GM19463 (cell line): ENCODE results near the gene KRTAP5-8.
"Not testable (repeated sequence)": the region's sequence is repeated elsewhere in the genome, so short reads cannot be mapped to it uniquely, and the experiment has no call there.

Source experiments
- ATAC-seq: cut with Tn5 transposase; IDR thresholded peaks from one replicate; pipeline ENCODE4 v1.9.1; 2021; ENCODE audit warnings: mild to moderate bottlenecking, moderate library complexity; ENCODE audit not compliant: unreplicated experiment

Gene KRTAP5-8

DNA sequence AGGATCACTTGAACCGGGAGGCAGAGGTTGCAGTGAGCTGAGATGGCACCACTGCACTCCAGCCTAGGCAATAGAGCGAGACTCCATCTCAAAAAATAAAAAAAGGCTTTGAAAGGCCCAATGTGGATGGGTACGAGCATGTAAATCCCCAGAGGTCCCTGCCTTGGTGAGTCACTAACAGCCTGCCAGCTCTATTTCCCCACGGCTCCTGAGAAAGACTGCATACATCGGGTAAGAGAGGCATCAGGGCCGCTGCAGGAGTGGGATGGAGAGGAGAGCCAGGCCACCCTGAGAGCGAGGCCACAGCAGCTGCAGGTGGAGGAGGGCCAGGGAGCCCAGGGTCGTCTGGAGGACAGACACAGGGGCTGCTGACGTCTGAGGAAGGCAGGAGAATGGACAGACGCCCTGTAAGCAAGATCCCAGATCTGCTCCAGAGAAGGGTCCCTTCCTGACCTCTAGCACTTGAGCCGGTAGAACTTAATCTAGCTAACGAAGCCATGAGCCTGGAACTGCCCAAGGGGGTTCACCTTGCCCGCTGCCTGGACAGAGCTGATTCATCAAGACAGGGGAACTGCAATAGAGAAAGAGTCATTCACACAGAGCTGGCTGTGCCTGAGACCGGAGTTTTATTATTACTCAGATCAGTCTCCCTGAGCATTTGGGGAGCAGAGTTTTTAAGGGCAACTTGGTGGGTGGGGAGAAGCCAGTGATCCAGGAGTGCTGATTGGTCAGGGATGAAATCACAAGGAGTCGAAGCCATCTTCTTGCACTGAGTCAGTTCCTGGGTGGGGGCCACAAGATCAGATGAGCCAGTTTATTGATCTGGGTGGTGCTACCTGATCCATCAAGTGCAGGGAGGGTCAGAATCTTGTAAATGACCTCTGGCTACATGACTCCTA, 5.3 kb downstream of the KRTAP5-8 start:
- ATAC-seq: no peak

DNA sequence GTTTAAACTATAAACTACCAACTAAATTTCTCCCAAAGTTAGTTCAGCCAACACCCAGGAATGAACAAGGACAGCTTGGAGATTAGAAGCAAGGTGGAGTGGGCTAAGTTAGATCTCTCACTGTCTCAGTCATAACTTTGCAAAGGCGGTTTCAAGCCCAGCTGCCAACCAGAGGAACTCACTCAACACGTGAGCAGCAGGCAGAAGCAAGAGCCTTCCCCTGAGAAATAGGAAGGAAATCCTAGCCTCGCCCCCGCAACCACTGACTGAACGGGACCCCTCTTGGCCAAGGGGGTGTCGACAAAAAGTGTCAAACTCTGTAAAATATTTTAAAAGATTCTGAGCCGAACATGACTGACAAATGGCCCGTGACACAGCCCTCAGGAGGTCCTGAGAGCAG, 6.0 kb downstream of the KRTAP5-8 start:
- no peak for ATAC-seq

DNA sequence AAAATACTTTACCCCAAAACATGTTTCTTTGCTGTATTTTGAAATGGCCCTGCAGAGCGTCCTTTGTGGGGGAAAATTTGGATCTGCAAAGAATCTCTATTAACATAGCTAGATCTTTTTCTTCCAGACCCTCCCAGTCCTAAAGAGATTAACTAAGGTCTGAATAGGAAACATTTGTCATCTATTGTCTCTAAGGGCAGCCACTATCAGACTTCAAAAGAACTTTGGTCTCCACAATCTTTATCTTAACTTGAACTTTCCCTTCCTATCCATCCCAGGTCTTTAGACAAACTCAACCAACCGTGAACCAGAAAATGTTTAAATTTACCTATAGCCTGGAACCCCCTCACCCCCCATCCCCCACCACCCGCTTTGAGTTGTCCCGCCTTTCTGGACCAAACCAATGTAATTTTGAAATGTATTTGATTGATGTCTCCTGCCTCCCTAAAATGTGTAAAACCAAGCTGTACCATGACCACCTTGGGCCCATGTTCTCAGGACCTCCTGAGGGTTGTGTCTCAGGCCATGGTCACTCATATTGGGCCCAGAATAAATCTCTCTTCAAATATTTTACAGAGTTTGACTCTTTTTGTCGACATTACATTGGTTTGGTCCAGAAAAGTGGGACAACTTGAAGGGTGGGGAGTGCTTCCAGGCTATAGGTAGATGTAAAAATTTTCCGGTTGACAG, 6.8 kb downstream of the KRTAP5-8 start:
- no peak for ATAC-seq

DNA sequence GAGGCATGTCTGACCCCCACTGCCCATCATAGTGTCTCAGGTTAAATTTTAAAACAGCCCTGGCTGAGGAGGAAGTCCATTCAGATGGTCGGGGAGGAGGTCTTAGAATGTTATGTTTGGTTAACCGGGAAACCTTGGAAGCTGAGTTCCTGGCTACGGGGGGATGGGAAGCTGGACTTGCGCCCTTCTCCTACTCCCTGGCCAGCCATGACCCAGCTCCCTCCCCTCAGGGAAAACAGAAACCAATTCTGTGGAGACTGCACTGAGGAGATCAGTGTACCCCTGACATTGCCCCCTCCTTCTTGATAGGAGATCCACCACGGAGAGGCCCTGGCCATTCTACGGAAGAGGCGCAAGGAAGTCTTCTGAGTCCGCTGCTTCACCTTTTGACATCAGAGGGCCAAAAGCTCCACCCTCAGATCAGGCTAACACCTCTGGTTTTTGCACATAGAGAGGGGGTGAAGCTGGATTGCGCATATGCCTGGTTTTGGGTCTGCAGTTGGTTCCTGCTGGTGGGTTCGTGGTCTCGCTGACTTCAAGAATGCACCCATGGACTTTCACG, 7.7 kb downstream of the KRTAP5-8 start:
- ATAC-seq: no peak

DNA sequence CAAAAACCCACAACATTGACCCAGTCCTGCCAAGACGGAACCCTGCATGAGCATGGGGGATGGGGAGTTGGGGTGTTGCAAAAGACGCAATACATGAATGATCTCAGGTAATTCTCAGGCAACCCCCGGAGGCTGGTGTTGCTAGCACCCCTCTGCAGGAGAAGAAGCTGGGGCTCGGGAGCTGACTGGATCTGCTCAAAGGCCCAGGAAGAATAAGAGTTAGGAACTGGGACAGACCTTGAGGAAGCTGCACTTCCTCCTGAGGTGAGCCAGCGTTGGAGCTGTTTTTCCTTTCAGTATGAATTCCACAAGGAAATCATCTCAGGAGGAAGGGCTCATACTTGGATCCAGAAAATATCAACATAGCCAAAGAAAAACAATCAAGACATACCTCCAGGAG, 10.3 kb downstream of the KRTAP5-8 start, which contains the start of gene KRTAP5-9:
KRTAP5-9 (plus strand) TSS at position 301 of the 400 bp plus-strand sequence. CDS start 238 bp downstream, outside the sequence.
- ATAC-seq: no peak

DNA sequence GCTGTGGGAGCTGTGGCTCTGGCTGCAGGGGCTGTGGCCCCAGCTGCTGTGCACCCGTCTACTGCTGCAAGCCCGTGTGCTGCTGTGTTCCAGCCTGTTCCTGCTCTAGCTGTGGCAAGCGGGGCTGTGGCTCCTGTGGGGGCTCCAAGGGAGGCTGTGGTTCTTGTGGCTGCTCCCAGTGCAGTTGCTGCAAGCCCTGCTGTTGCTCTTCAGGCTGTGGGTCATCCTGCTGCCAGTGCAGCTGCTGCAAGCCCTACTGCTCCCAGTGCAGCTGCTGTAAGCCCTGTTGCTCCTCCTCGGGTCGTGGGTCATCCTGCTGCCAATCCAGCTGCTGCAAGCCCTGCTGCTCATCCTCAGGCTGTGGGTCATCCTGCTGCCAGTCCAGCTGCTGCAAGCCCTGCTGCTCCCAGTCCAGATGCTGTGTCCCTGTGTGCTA, 10.9 kb downstream of the KRTAP5-8 start:
- no peak for ATAC-seq

DNA sequence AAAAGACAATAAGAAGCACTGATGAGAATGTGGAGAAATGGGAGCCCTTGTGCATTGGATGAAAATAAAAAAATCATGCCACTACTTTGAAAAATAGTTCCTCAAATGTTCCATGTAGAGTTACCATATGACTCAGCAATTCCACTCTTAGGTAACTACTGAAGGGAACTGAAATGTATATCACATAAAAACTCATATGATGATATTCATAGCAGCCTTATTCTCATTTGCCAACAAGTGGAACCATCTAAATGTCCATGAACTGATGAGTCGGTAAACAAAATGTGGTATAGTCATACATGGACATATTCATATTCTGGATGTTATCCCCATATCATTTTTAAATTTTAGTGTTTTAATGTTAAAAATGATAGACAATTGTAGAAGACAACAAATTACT, 13.9 kb downstream of the KRTAP5-8 start:
- no peak for ATAC-seq

DNA sequence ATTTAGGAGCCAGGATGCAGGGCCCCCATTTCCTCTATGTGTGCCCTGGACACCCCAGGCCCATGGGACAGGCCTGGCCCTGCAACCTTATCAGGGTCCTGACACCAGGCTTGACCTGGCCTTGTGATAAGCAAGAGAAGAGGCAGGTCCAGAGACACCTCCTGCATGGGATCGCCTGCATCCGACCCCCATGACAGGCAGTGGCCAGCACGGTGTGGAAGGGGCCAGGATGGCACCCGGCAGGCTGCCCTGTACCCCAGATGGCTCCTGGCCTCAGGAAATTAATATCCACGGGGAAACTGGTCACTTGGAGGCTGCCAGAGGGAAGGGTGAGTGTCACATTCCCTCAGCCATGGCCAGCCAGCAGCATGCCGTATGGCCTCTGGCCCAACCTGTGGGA, 17.2 kb downstream of the KRTAP5-8 start:
- ATAC-seq: no peak

DNA sequence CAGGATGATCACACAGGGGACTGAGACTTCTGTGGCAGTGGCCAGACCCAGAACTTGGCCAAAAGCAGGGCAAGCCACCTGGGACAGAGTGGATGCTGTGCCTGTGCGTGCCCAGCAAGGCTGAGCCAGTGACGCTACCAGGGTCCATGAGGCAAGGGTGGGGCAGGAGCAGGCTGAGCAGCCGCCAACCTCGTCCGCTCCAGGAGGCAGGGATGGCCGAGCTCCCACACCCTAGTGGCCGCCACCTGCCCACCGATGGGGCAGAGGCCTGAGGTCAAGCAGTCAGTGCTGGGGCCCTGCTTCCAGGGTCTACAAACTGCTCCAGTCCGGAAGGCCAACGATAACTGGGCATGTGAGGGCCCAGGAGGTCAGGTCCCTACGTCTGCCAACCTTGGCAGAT, 17.7 kb downstream of the KRTAP5-8 start:
- ATAC-seq: no peak

DNA sequence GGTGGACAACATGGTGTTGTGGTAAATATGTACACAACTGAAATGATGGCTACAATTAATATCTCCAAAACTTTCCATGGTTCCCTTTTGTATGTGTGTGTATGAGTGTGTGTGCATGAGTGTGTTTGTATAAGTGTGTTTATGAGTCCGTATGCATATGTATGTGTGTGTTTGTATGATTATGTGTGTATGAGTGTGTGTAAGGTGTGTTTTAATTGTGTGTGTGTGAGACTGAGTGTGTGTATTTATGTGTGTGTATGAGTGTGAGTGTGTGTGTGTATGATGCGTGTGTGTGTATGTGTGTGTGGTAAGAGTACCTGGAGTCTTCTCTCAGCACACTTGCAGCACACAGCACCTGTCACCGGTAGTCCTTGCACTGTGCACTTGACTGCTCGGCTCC, 18.2 kb downstream of the KRTAP5-8 start:
- ATAC-seq: no peak

DNA sequence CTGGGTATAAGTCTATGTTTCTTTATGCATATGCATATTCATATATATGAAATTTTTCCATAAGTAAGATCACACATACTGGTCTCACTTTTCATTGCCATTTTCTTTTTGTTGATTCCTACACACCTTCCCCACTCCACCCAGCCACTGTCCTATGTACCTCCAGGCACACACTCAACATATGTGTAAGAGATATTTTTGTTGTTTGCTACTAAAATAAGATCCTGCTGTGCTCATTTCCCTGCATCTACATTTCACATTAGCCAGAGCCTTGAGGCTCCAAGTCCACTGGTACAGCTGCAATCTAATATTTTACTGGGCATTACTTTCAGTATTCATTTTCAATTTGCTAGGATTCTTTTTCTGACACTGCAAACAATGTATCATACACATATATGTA, 19.4 kb downstream of the KRTAP5-8 start:
- no peak for ATAC-seq

DNA sequence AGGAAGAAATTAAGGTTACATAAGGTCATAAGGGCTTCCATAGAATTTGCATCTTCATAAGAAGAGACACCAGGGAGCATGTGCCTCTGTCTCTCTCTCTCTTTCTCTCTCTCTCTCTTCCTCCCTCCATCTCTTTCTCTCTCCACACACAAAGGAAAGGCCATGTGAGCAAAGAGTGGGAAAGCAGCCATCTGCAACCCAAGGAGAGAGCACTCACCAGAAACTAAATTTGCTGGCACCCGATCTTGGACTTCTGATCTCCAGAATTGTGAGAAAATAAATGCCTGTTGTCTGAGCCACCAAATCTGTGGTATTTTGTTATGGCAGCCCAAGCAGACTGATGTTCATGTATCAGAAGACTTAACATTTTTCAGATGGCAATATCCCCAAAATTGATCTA, 21.2 kb downstream of the KRTAP5-8 start:
- no peak for ATAC-seq

DNA sequence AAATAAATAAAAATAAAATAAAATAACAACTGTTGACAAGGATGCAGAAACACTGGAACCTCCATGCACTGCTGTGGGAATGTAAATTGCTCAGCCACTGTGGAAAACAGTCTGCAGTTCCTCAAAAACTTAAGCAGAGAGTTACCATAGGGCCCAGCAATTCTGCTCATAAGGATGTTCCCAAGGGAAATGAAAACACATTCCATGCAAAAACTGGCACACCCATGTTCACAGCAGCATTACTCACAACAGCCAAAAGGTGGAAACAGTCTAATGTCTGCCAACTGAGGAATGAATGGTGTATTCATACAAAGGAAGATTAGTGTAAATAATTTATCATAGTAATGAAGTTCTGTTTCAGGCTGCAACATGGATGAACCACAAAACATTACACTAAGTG, 24.3 kb downstream of the KRTAP5-8 start:
- no peak for ATAC-seq

DNA sequence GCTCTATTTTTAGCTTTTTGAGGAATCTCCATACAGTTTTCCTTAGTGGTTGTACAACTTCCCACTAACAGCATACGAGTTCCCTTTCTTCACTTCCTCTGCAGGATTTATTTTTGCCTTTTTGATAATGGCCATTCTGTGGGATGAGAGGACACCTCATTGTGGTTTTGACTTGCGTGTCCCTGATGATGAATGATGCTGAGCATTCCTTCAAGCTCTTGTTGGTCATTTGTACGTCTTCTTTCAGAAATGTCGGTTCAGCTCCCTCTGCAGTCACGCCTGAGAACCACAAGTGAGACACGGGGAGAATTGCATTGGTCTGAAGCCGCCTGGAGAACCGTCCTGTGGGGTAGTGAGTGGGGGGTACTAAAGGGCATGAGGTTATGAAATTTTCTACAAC, 25.6 kb downstream of the KRTAP5-8 start:
- no peak for ATAC-seq

DNA sequence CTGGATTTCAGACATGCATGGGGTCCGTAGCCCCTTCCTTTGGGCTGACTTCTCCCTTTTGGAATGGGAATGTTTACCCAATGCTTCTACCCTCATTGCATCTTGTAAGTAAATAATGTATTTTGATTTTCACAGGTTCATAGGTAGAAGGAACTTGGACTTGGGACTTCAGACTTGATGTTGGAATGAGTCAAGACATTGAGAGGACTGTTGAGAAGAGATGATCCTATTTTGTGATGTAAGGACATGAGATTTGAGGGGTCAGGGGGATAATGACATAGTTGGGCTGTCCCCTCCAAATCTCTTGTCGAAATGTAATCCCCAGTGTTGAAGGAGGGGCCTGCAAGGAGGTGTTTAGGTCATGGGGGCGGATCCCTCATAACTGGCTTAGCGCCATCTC, 26.6 kb downstream of the KRTAP5-8 start:
- no peak for ATAC-seq

DNA sequence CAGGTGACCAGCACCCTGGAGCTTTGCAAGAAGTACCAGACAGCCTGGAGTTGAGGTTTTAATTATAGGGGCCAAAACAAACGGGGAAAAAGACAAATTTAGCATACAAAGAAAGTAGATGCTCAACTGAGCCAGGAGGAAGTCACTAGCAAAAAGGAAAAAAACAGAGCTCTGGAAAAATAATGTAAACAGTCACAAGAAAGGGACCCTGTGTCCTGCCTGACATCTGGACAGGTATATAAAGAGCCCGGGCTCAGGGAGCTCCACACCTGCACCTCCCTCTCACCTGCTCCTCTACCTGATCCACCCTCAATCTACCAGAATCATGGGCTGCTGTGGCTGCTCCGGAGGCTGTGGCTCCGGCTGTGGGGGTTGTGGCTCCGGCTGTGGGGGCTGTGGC, 27.4 kb downstream of the KRTAP5-8 start, which contains the start of gene KRTAP5-10:
KRTAP5-10 (plus strand) TSS at position 301 of the 400 bp plus-strand sequence; CDS start at position 326, 25 bp downstream.
- ATAC-seq: no peak

DNA sequence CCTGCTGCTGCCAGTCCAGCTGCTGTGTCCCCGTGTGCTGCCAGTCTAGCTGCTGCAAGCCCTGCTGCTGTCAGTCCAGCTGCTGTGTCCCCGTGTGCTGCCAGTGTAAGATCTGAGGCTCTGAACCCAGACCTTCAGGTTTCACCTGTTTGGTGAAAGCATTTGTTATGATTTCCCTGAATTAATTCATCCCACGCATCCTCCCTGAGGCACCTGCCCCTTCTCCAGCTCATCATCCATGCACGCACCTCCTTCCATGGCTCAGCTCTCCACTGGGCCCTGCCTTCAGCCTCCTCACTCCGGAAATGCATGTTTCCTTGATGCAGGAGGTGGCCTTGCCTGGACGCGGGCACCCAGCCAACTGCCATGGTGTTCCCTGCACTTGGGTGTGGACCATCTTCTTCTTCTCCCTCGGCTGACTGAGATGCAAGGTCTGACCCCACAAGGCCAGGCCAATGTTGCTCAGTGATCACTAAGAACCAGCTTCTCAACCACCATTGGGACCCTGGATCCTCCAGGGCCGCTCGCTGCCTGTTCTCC, 28.3 kb downstream of the KRTAP5-8 start:
- ATAC-seq: no peak

DNA sequence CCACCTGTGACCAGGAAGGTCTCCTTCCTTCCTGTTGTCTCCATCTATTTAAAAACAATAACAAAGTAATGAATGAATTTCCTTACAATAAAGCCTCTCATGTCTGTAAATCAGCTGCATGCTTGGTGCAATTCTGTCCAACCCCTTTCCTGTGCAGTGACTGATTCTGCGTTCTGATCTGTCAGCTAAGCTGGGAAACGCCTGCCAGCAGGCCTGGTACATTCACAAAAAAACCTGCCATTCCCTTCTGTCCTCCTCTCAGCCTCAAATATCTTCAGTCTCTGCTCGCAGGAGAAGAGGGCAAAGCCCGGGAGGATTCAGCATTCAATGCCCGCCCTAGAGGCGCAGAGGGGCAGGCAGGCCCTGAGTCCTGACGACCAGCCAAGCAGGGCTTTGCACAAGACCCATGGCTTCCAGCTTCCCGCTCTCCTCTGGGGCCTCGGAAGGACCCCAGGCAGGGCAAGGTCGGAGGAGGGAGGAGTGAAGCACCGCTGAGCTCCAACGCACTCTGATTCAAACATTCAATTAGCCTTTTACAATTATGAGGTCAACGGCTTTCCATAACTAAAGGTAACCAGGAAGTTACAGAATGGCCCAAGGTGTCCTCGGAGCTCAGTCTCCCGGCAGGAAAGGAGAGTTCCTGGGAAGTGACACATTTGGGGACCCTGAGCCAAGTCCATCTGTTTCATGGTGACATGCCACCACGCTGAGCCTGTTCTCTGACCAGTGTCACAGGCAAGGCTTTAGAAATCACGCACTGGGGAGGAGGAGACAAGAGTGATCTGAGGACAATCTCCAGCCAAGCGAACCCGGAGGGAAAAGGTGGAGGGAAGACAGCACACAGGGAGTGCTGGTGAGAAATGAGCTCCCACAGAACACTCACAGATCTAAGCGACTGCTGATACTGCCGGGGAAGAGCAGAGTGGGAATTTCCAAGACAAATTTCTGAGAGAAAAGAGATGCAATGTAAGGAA, 29.1 kb downstream of the KRTAP5-8 start:
- ATAC-seq: not testable (repeated sequence)

DNA sequence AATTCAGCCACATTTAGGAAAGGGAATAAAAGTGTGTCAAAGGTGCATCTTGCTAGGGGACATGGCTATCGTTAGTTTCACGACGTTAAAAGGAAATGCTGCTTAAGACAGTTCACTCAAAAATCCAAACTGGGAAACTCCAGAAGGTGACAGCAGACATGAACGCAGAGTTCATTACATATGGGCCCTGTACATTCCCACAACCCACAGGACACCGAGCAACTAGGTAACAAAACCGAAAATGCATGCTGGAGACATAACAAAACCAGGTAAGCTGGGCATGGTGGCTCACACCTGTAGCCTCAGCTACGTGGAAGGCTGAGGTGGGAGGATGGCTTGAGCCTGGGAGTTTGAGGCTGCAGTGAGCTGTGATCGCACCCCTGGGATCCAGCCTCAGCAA, 29.8 kb downstream of the KRTAP5-8 start:
- ATAC-seq: not testable (repeated sequence)

DNA sequence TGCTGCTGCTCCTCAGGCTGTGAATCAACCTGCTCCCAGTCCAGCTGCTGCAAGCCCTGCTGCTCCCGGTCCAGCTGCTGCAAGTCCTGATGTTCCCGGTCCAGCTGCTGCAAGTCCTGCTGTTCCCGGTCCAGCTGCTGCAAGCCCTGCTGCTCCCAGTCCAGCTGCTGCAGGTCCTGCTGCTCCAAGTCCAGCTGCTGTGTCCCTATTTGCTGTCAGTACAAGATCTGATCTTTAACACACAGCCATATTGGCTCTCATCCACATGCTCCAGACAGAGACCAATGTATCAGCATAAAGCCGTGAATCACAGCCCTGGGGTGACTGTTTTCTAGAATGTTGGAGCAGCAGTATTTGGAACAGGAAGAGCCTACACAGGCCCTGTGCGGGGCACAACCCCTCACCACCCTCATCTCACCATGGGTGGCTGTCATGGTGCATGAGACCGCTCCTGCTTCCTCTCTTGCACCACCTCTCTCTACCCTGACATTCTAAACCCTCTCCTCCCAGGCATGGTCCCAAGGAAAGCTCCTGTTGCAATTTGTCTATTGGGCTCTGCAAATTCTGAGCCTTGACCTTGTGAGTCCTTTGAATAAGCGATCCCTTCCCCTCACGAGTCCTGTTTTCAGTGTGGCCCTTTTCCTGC, 31.0 kb downstream of the KRTAP5-8 start:
- no peak for ATAC-seq
